Measurements from ENCODE around the gene PDE4D. TPM values are rescaled to one million over a fixed set of nuclear protein-coding genes. Genes with fewer than 3 reads are reported as not detected.

The PDE4D gene
- total RNA-seq, 1 donor from 2014 or later = 47.7 TPM

- Mint-ChIP-seq H3K36me3 (ENCODE audit: low read depth) (no peaks in the 10 kb centered on the region), H3K4me1 (no peaks in the 10 kb centered on the region), H3K27me3 (peaks cover 11% of the 10 kb centered on the region), H3K9me3 (no peaks in the 10 kb centered on the region), H3K4me3 (no peak overlapping the region), H3K27ac (no peak overlapping the region)
- no peak for DNase-seq
- intact Hi-C loops (cut with micrococcal nuclease) = no loop called here
Observed at GRCh38 chr5:59725392-59725767, 168.1 kb downstream of the PDE4D start.

- Mint-ChIP-seq H3K9me3 (no peaks in the 10 kb centered on the region), H3K27ac (no peak overlapping the region), H3K27me3 (peaks cover 11% of the 10 kb centered on the region), H3K4me3 (no peak overlapping the region), H3K36me3 (ENCODE audit: low read depth) (no peaks in the 10 kb centered on the region), H3K4me1 (no peaks in the 10 kb centered on the region)
- peak; percentile 75 for DNase-seq
- intact Hi-C loops (cut with micrococcal nuclease) = loop anchor here (1.0 kb wide), 1 partner anchor 76 kb away; no protein-coding TSS in a partner anchor
Observed at GRCh38 chr5:59724482-59725391, 168.8 kb downstream of the PDE4D start.

GRCh38 chr5:59722874-59723273 lies 170.7 kb downstream of the PDE4D start:
- peaks cover 10% of the 10 kb centered on the region for H3K27me3 Mint-ChIP-seq
- intact Hi-C loops (cut with micrococcal nuclease) = no loop called here
- no peaks in the 10 kb centered on the region for H3K9me3 Mint-ChIP-seq
- no peak overlapping the region for H3K27ac Mint-ChIP-seq
- H3K36me3 Mint-ChIP-seq (ENCODE audit: low read depth) = no peaks in the 10 kb centered on the region
- DNase-seq = no peak
- no peaks in the 10 kb centered on the region for H3K4me1 Mint-ChIP-seq
- H3K4me3 Mint-ChIP-seq = no peak overlapping the region

GRCh38 chr5:59721741-59722140 lies 171.8 kb downstream of the PDE4D start:
- H3K4me1 Mint-ChIP-seq = no peaks in the 10 kb centered on the region
- no peak overlapping the region for H3K4me3 Mint-ChIP-seq
- no peaks in the 10 kb centered on the region for H3K9me3 Mint-ChIP-seq
- H3K27me3 Mint-ChIP-seq = peaks cover 10% of the 10 kb centered on the region
- DNase-seq = no peak
- intact Hi-C loops (cut with micrococcal nuclease) = no loop called here
- H3K27ac Mint-ChIP-seq = no peak overlapping the region
- H3K36me3 Mint-ChIP-seq (ENCODE audit: low read depth) = no peaks in the 10 kb centered on the region

- no peak overlapping the region for H3K4me3 Mint-ChIP-seq
- H3K27me3 Mint-ChIP-seq = peaks cover 9% of the 10 kb centered on the region
- H3K9me3 Mint-ChIP-seq = no peaks in the 10 kb centered on the region
- H3K4me1 Mint-ChIP-seq = no peaks in the 10 kb centered on the region
- intact Hi-C loops (cut with micrococcal nuclease) = no loop called here
- DNase-seq = no peak
- no peak overlapping the region for H3K27ac Mint-ChIP-seq
- H3K36me3 Mint-ChIP-seq (ENCODE audit: low read depth) = no peaks in the 10 kb centered on the region
Observed at GRCh38 chr5:59720063-59720462, 173.5 kb downstream of the PDE4D start.

GRCh38 chr5:59716966-59717500 lies 176.5 kb downstream of the PDE4D start:
- no peaks in the 10 kb centered on the region for H3K4me1 Mint-ChIP-seq
- no peak overlapping the region for H3K27ac Mint-ChIP-seq
- H3K4me3 Mint-ChIP-seq = no peak overlapping the region
- no peaks in the 10 kb centered on the region for H3K36me3 Mint-ChIP-seq (ENCODE audit: low read depth)
- DNase-seq = no peak
- H3K9me3 Mint-ChIP-seq = peaks cover 3% of the 10 kb centered on the region
- H3K27me3 Mint-ChIP-seq = peaks cover 6% of the 10 kb centered on the region
- intact Hi-C loops (cut with micrococcal nuclease) = no loop called here

- no peaks in the 10 kb centered on the region for H3K4me1 Mint-ChIP-seq
- no peak overlapping the region for H3K4me3 Mint-ChIP-seq
- peaks cover 4% of the 10 kb centered on the region for H3K27me3 Mint-ChIP-seq
- no peak for DNase-seq
- intact Hi-C loops (cut with micrococcal nuclease) = no loop called here
- H3K27ac Mint-ChIP-seq = no peak overlapping the region
- no peaks in the 10 kb centered on the region for H3K36me3 Mint-ChIP-seq (ENCODE audit: low read depth)
- peaks cover 3% of the 10 kb centered on the region for H3K9me3 Mint-ChIP-seq
Observed at GRCh38 chr5:59716029-59716428, 177.5 kb downstream of the PDE4D start.

- H3K27me3 Mint-ChIP-seq = peaks cover 4% of the 10 kb centered on the region
- no peak overlapping the region for H3K4me3 Mint-ChIP-seq
- DNase-seq = no peak
- no peak overlapping the region for H3K27ac Mint-ChIP-seq
- no peaks in the 10 kb centered on the region for H3K4me1 Mint-ChIP-seq
- peaks cover 3% of the 10 kb centered on the region for H3K9me3 Mint-ChIP-seq
- intact Hi-C loops (cut with micrococcal nuclease) = no loop called here
- no peaks in the 10 kb centered on the region for H3K36me3 Mint-ChIP-seq (ENCODE audit: low read depth)
Observed at GRCh38 chr5:59715228-59715627, 178.3 kb downstream of the PDE4D start.

GRCh38 chr5:59713498-59713844 lies 180.1 kb downstream of the PDE4D start:
- Mint-ChIP-seq H3K9me3 (peaks cover 3% of the 10 kb centered on the region), H3K27ac (no peak overlapping the region), H3K27me3 (peaks cover 2% of the 10 kb centered on the region), H3K4me3 (no peak overlapping the region), H3K36me3 (ENCODE audit: low read depth) (no peaks in the 10 kb centered on the region), H3K4me1 (no peaks in the 10 kb centered on the region)
- intact Hi-C loops (cut with micrococcal nuclease) = no loop called here
- DNase-seq = no peak

- no peaks in the 10 kb centered on the region for H3K36me3 Mint-ChIP-seq (ENCODE audit: low read depth)
- intact Hi-C loops (cut with micrococcal nuclease) = no loop called here
- no peaks in the 10 kb centered on the region for H3K4me1 Mint-ChIP-seq
- H3K27ac Mint-ChIP-seq = no peak overlapping the region
- DNase-seq = no peak
- H3K9me3 Mint-ChIP-seq = peaks cover 3% of the 10 kb centered on the region
- no peak overlapping the region for H3K4me3 Mint-ChIP-seq
- peaks cover 2% of the 10 kb centered on the region for H3K27me3 Mint-ChIP-seq
Observed at GRCh38 chr5:59712836-59713497, 180.6 kb downstream of the PDE4D start.

GRCh38 chr5:59711310-59711709 lies 182.2 kb downstream of the PDE4D start:
- intact Hi-C loops (cut with micrococcal nuclease) = no loop called here
- Mint-ChIP-seq H3K4me3 (no peak overlapping the region), H3K36me3 (ENCODE audit: low read depth) (no peaks in the 10 kb centered on the region), H3K9me3 (peaks cover 3% of the 10 kb centered on the region), H3K27ac (no peak overlapping the region), H3K27me3 (peaks cover 8% of the 10 kb centered on the region), H3K4me1 (no peaks in the 10 kb centered on the region)
- no peak for DNase-seq

GRCh38 chr5:59709846-59710245 lies 183.7 kb downstream of the PDE4D start:
- Mint-ChIP-seq H3K4me3 (no peak overlapping the region), H3K4me1 (no peaks in the 10 kb centered on the region), H3K9me3 (peaks cover 3% of the 10 kb centered on the region), H3K36me3 (ENCODE audit: low read depth) (no peaks in the 10 kb centered on the region), H3K27me3 (peaks cover 8% of the 10 kb centered on the region), H3K27ac (no peak overlapping the region)
- no peak for DNase-seq
- intact Hi-C loops (cut with micrococcal nuclease) = no loop called here

GRCh38 chr5:59709346-59709821 lies 184.1 kb downstream of the PDE4D start:
- H3K27me3 Mint-ChIP-seq = peaks cover 8% of the 10 kb centered on the region
- H3K4me3 Mint-ChIP-seq = no peak overlapping the region

GRCh38 chr5:59704936-59705335 lies 188.6 kb downstream of the PDE4D start:
- no peaks in the 10 kb centered on the region for H3K9me3 Mint-ChIP-seq
- no peaks in the 10 kb centered on the region for H3K36me3 Mint-ChIP-seq (ENCODE audit: low read depth)
- intact Hi-C loops (cut with micrococcal nuclease) = no loop called here
- H3K4me1 Mint-ChIP-seq = no peaks in the 10 kb centered on the region
- H3K27ac Mint-ChIP-seq = no peak overlapping the region
- H3K27me3 Mint-ChIP-seq = peaks cover 14% of the 10 kb centered on the region
- no peak for DNase-seq
- no peak overlapping the region for H3K4me3 Mint-ChIP-seq

More at GRCh38 chr5:59709346-59709821, 184.1 kb downstream of the PDE4D start:
- intact Hi-C loops (cut with micrococcal nuclease) = no loop called here
- no peak overlapping the region for H3K27ac Mint-ChIP-seq
- H3K9me3 Mint-ChIP-seq = peaks cover 3% of the 10 kb centered on the region
- no peaks in the 10 kb centered on the region for H3K4me1 Mint-ChIP-seq
- H3K36me3 Mint-ChIP-seq (ENCODE audit: low read depth) = no peaks in the 10 kb centered on the region
- no peak for DNase-seq

Data from activated CD4-positive, alpha-beta T cell treated with anti-CD3 and anti-CD28 coated beads, Interleukin-2, amount 10 ng/mL, durations not matched to agents 24 days and 14 days (primary cell).